PC-9 (cell line): ENCODE results near the gene HOXA5. TPM values are rescaled to one million over a fixed set of nuclear protein-coding genes. Genes with fewer than 3 reads are reported as not detected.

Experiments
- BruUV-seq: library from RNA; stranded (reverse); fragments of 400-500 nt; replicated peaks from 2 replicates; lab custom pipeline; 2021; lab: Mats Ljungman, UMichigan
- CTCF ChIA-PET: fragments of 300-600 bp; sonication (Branson Sonifier 250); formaldehyde crosslinking; loops from one replicate; lab custom pipeline; 2022; ENCODE audit warnings: antibody characterized with exemption; lab: Charles Lee
- POLR2A ChIA-PET: fragments of 300-600 bp; sonication (Branson Sonifier 250); formaldehyde crosslinking; loops from one replicate; lab custom pipeline; 2022; ENCODE audit warnings: antibody characterized with exemption; ENCODE audit not compliant: unreplicated experiment; lab: Charles Lee
- DNase-seq, 2 experiments: peaks; one replicate each; pipeline versions ENCODE4 v3.0.0 to v3.0.0-alpha.2; 2015 to 2022; ENCODE audit warnings: mixed read lengths in 1 of 2
- H2AFZ ChIP-seq: fragments of 200-600 bp; sonication (generic); 2 replicates; pipeline ENCODE4 v1.8.1; 2017; ENCODE audit warnings: antibody characterized with exemption
- H3F3A ChIP-seq: fragments of 200-600 bp; sonication (generic); 2 replicates; pipeline ENCODE4 v1.8.1; 2017; ENCODE audit warnings: antibody characterized with exemption, mild to moderate bottlenecking, low read depth; ENCODE audit not compliant: insufficient read depth
- H3K27ac ChIP-seq: fragments of 200-600 bp; sonication (generic); 2 replicates; pipeline ENCODE4 v1.6.1; 2016; ENCODE audit warnings: mixed run types
- H3K27me3 ChIP-seq: fragments of 200-600 bp; sonication (generic); 2 replicates; pipeline ENCODE4 v1.6.1; 2016; ENCODE audit warnings: low read depth, mixed run types; ENCODE audit not compliant: insufficient read depth
- H3K36me3 ChIP-seq: fragments of 200-600 bp; sonication (generic); 2 replicates; pipeline ENCODE4 v1.6.1; 2016; ENCODE audit warnings: low read depth, mixed run types
- H3K4me1 ChIP-seq: fragments of 200-600 bp; sonication (generic); replicated peaks from 2 replicates; pipeline ENCODE4 v1.6.1; 2016; ENCODE audit warnings: mixed run types; ENCODE audit not compliant: insufficient read depth
- H3K4me2 ChIP-seq: fragments of 200-600 bp; sonication (generic); 2 replicates; pipeline ENCODE4 v1.6.1; 2017; ENCODE audit warnings: mixed run types
- H3K4me3 ChIP-seq: fragments of 200-600 bp; sonication (generic); 2 replicates; pipeline ENCODE4 v1.6.1; 2016; ENCODE audit warnings: mixed run types
- H3K79me2 ChIP-seq: fragments of 200-600 bp; sonication (generic); 2 replicates; pipeline ENCODE4 v1.6.1; 2017; ENCODE audit warnings: low read depth, mixed run types
- H3K9me2 ChIP-seq: fragments of 200-600 bp; sonication (generic); 2 replicates; pipeline ENCODE4 v1.8.1; 2017; ENCODE audit warnings: mild to moderate bottlenecking; ENCODE audit not compliant: insufficient read depth
- H3K9me3 ChIP-seq: fragments of 200-600 bp; sonication (generic); 2 replicates; pipeline ENCODE4 v1.8.1; 2016; ENCODE audit warnings: low read depth; ENCODE audit not compliant: insufficient read depth
- H4K20me1 ChIP-seq: fragments of 200-600 bp; sonication (generic); 2 replicates; pipeline ENCODE4 v1.8.1; 2017; ENCODE audit not compliant: insufficient read depth
- CTCF ChIP-seq: fragments of 200-600 bp; sonication (generic); conservative IDR thresholded peaks from 2 replicates; pipeline ENCODE4 v1.6.1; 2017; ENCODE audit warnings: mixed run types, antibody characterized with exemption, mild to moderate bottlenecking, moderate library complexity
- EZH2 ChIP-seq: fragments of 200-600 bp; sonication (generic); IDR thresholded peaks from 2 replicates; pipeline ENCODE4 v1.8.0; 2017; ENCODE audit warnings: antibody characterized with exemption, low read depth
- intact Hi-C: fragments of 100-400 bp; cut with micrococcal nuclease; formaldehyde crosslinking; loops from one replicate; pipeline ENCODE4 v1.10.0; 2022; ENCODE audit not compliant: unreplicated experiment
- total RNA-seq: library from RNA; stranded (reverse); gene quantifications from 2 replicates; pipeline ENCODE4 v1.2.3, GENCODE V29; 2021

Gene HOXA5
- total RNA-seq, 1 experiment from 2014 or later: 1.0 TPM

GRCh38 chr7:27170426-27171324 is 27.2 kb upstream of the HOXA5 start:
- Histone ChIP-seq H3K79me2 (no peaks in the 10 kb centered on the region), H2AFZ (peak overlapping the region; percentile 94), H3K27me3 (no peaks in the 10 kb centered on the region), H3K27ac (no peak overlapping the region), H3K4me2 (peak overlapping the region; percentile 100), H3K4me3 (peak overlapping the region; percentile 94), H3K4me1 (peaks cover 20% of the 10 kb centered on the region), H3F3A (peaks cover 21% of the 10 kb centered on the region), H3K36me3 (no peaks in the 10 kb centered on the region), H3K9me3 (no peaks in the 10 kb centered on the region), H4K20me1 (no peaks in the 10 kb centered on the region), H3K9me2 (no peaks in the 10 kb centered on the region)
- no peak for TF ChIP-seq EZH2
- intact Hi-C loops: no loop called here
- POLR2A ChIA-PET: interaction anchor here (0.6 kb wide), 1 partner anchor 638 kb away, joined by 4 read pairs; no protein-coding TSS in a partner anchor
- TSS peak; percentile 45 for BruUV-seq
- no peak for DNase-seq
- CTCF ChIA-PET: interaction anchor here (0.8 to 0.9 kb wide), 2 partner anchors 9 to 25 kb away, joined by 3 read pairs; no protein-coding TSS in a partner anchor

GRCh38 chr7:27169658-27170425 is 26.4 kb upstream of the HOXA5 start:
- POLR2A ChIA-PET: no interaction called here
- Histone ChIP-seq H3K4me2 (peak overlapping the region; percentile 100), H3K27me3 (no peaks in the 10 kb centered on the region), H3K27ac (peak overlapping the region; percentile 13; the same call in 1 of the 2 replicates), H2AFZ (peak overlapping the region; percentile 94), H4K20me1 (no peaks in the 10 kb centered on the region), H3K79me2 (no peaks in the 10 kb centered on the region), H3K4me1 (peaks cover 20% of the 10 kb centered on the region), H3K36me3 (no peaks in the 10 kb centered on the region), H3F3A (peaks cover 21% of the 10 kb centered on the region), H3K9me3 (no peaks in the 10 kb centered on the region), H3K9me2 (no peaks in the 10 kb centered on the region), H3K4me3 (peak overlapping the region; percentile 94)
- intact Hi-C loops: loop anchor here (10.0 kb wide), 1 partner anchor 925 kb away; no protein-coding TSS in a partner anchor
- peak; percentile 66 to 74 for DNase-seq
- no TSS peak for BruUV-seq
- TF ChIP-seq EZH2: no peak
- no peak for TF ChIP-seq CTCF
- CTCF ChIA-PET: interaction anchor here (0.9 kb wide), 1 partner anchor 26 kb away, joined by 3 read pairs; no protein-coding TSS in a partner anchor

DNA sequence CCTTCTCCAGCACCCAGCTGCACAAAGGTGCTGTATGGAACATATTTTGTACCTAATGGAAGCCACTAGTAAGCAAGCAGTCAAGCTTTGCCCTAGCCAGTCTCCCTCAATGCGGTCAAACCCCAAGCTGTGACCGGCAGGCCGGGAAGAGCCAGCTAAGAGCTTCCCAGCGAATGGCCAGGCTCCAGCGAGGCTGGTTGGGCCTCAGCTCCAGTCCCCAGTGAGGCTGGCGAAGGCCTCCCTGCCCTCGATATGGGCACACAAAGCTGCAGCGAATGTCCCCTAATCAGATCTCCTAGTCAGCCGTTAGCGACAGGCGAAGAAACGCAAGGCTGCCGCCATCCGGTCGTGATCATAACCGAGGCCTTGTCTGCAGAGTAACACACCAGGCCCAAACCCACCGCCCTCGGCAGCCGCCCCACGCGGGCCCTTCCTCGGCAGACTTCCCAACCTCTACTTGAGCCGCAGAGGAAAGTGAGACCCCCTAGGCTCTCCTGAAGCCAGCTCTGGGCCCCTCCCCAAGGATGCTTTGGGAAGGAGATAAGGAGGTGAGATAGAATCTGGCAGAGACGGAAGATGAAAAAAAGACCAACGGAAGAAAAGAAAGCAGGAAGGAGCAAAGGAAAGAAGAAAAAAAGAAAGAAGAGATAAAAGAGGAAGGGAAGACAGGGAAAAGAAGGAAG is 24.9 kb upstream of the HOXA5 start:
- DNase-seq: no peak
- intact Hi-C loops: loop anchor here (10.0 kb wide), 1 partner anchor 926 kb away; no protein-coding TSS in a partner anchor
- Histone ChIP-seq H3K9me2 (no peaks in the 10 kb centered on the region), H2AFZ (no peak overlapping the region; the same call in 1 of the 2 replicates), H4K20me1 (no peaks in the 10 kb centered on the region), H3F3A (peaks cover 21% of the 10 kb centered on the region), H3K27me3 (no peaks in the 10 kb centered on the region), H3K4me3 (peak overlapping the region; percentile 94; the same call in 1 of the 2 replicates), H3K79me2 (no peaks in the 10 kb centered on the region), H3K27ac (no peak overlapping the region), H3K9me3 (no peaks in the 10 kb centered on the region), H3K4me2 (peak overlapping the region; percentile 100), H3K36me3 (no peaks in the 10 kb centered on the region), H3K4me1 (peaks cover 20% of the 10 kb centered on the region)
- no TSS peak for BruUV-seq
- ChIA-PET POLR2A (interaction anchor here (0.5 kb wide), 3 partner anchors 813 to 1581 kb away, joined by 3 to 6 read pairs (median 3); no protein-coding TSS in a partner anchor), CTCF (interaction anchor here (0.5 to 0.7 kb wide), 2 partner anchors 59 to 449 kb away, joined by 4 to 9 read pairs; no protein-coding TSS in a partner anchor)
- TF ChIP-seq EZH2 (no peak), CTCF (no peak)
